ENCODE data around the gene TIGD3. TPM values are rescaled to one million over a fixed set of nuclear protein-coding genes. Genes with fewer than 3 reads are reported as not detected.

The TIGD3 gene
- total and polyA plus RNA-seq, 2 of the 8 experiments (the other 6 are each of a cell fraction or from before 2014, with no cell fraction given): 1.1 to 1.3 TPM

DNA sequence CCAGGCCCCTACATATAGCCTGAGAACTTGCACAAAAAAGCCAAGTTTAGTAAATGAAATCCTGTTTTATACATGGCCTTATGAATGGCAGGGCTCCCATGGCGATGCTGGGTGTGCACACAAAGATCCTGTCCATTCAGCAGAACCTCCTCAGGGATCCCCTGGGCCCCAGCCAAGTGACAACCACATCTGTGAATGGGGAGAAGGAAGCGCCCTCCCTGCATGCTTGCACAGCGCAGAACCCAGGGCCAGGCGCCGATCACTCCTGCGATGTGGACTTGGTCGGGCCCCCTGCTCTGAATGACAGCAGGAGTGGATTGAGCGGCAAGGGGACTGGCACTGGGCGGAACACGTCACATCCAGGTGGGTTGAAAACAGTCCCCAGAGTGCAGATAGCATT, 44.3 kb upstream of the TIGD3 start:
- H3K4me3 ChIP-seq (ENCODE audit: extremely low read depth in 1 of 4, insufficient read depth in 2 of 4, low read depth in 3 of 4, low read length in 4 of 4): no peak overlapping the region
- ChIA-PET CTCF (ENCODE audit: partially characterized antibody) (interaction anchor here (12.6 to 52.8 kb wide), 2 partner anchors 21 to 24 kb away, joined by 220 to 1179 read pairs; partner anchors contain the start of gene DPF2), POLR2A (ENCODE audit: partially characterized antibody) (interaction anchor here (1.0 to 14.1 kb wide), 7 partner anchors 7 to 48 kb away, joined by 3 to 208 read pairs (median 5); partner anchors contain the start of genes DPF2 and POLA2)
- peaks cover 0 to 15% (median 10%) of the 10 kb centered on the region in 4 experiments; a peak in 5 of 7 replicates for H3K27me3 ChIP-seq (replicated peaks in 1 of 4; ENCODE audit: control insufficient read depth in 3 of 4, extremely low read depth in 1 of 4, insufficient read depth in 3 of 4, low read length in 3 of 4)
- no peak overlapping the region; the same call in 1 of the 2 replicates for H4K8ac ChIP-seq (ENCODE audit: extremely low read depth, insufficient read depth, low read length)
- H3K14ac ChIP-seq (ENCODE audit: insufficient read length): no peak overlapping the region
- no peak for DNase-seq (ENCODE audit: low read depth in 1 of 2, low spot score in 2 of 2)
- H2BK120ac ChIP-seq (replicated peaks; ENCODE audit: low read depth, low read length): no peak overlapping the region
- no peak overlapping the region for H3K4me2 ChIP-seq (ENCODE audit: insufficient read depth in 1 of 2, low read depth in 2 of 2, low read length in 2 of 2)
- H2AFZ ChIP-seq (ENCODE audit: low read length): no peak overlapping the region
- no peak overlapping the region for H4K5ac ChIP-seq (ENCODE audit: insufficient read length, low read depth, low read length)
- no peak overlapping the region for H2BK20ac ChIP-seq (ENCODE audit: low read length)
- H4K91ac ChIP-seq (replicated peaks; ENCODE audit: insufficient read length, low read length): no peak overlapping the region
- no peak overlapping the region for H3K27ac ChIP-seq (ENCODE audit: low read depth, low read length)
- no peak overlapping the region for H3K4ac ChIP-seq (replicated peaks; ENCODE audit: insufficient read length, low read depth, low read length)
- H2AK5ac ChIP-seq (ENCODE audit: low read depth, low read length): no peak overlapping the region
- H3K23ac ChIP-seq (ENCODE audit: insufficient read length): no peak overlapping the region
- no peak overlapping the region for H3K56ac ChIP-seq (replicated peaks; ENCODE audit: insufficient read length, low read depth, low read length)
- WGBS, 2 experiments (ENCODE audit: extremely low coverage in 1 of 2, insufficient coverage in 1 of 2, insufficient read length in 1 of 2, insufficient replicate concordance in 2 of 2, low coverage in 1 of 2, low lambda C conversion rate in 2 of 2, missing lambda C conversion rate in 1 of 2): 87% methylated on average over 10 of the region's 10 CpGs; no CpG with 5 or more reads in 1 of the 2 experiments
- no peak overlapping the region for H2BK5ac ChIP-seq (ENCODE audit: low read depth, low read length)
- peaks cover 7% of the 10 kb centered on the region; the same call in 1 of the 2 replicates for H3K23me2 ChIP-seq (ENCODE audit: low read depth, low read length)
- no peaks in the 10 kb centered on the region for H3K79me2 ChIP-seq (ENCODE audit: control insufficient read depth in 1 of 2, insufficient read depth in 2 of 2, low read length in 2 of 2)
- FAIRE-seq: no peak
- peaks cover 0 to 4% (median 0%) of the 10 kb centered on the region in 4 experiments; a peak in 4 of 7 replicates for H3K4me1 ChIP-seq (replicated peaks in 1 of 4; ENCODE audit: control insufficient read depth in 3 of 4, insufficient read depth in 4 of 4, low read length in 3 of 4)
- no peak overlapping the region for H3K9ac ChIP-seq (replicated peaks in 1 of 4; ENCODE audit: extremely low read depth in 1 of 4, low read depth in 3 of 4, low read length in 3 of 4)
- H2BK15ac ChIP-seq (ENCODE audit: low read length): no peak overlapping the region
- peaks cover 0 to 10% of the 10 kb centered on the region in 2 experiments for H4K20me1 ChIP-seq (replicated peaks in 1 of 2; ENCODE audit: control insufficient read depth in 1 of 2, insufficient read depth in 2 of 2, low read length in 2 of 2)
- H3K79me1 ChIP-seq (ENCODE audit: low read depth, low read length): no peaks in the 10 kb centered on the region; the same call in 1 of the 2 replicates
- no peaks in the 10 kb centered on the region for H3K36me3 ChIP-seq (ENCODE audit: control insufficient read depth in 2 of 4, insufficient read depth in 4 of 4, low read length in 3 of 4)
- no peak overlapping the region for H3K18ac ChIP-seq (ENCODE audit: extremely low read depth, low read length)
- no peak overlapping the region for H2BK12ac ChIP-seq (ENCODE audit: low read depth, low read length)
- H3K9me3 ChIP-seq (ENCODE audit: insufficient read depth in 2 of 2, low read depth in 1 of 2, low read length in 1 of 2): no peaks in the 10 kb centered on the region
- TF ChIP-seq MAX (IDR thresholded peaks at IDR 0.05) (no peak), KDM5A (IDR thresholded peaks at IDR 0.05; ENCODE audit: low read length) (no peak), RFX5 (IDR thresholded peaks at IDR 0.05; ENCODE audit: borderline replicate concordance, low read depth, low read length) (no peak), POLR2A (IDR thresholded peaks at IDR 0.05; ENCODE audit: control extremely low read depth in 1 of 2, low read depth in 2 of 2, low read length in 2 of 2) (no peak), HDAC2 (IDR thresholded peaks at IDR 0.05; ENCODE audit: borderline replicate concordance in 1 of 2, low read depth in 2 of 2, low read length in 2 of 2) (no peak), GTF2F1 (IDR thresholded peaks at IDR 0.05; ENCODE audit: borderline replicate concordance, low read depth, low read length) (no peak), BCL11A (IDR thresholded peaks at IDR 0.05; ENCODE audit: low read depth in 2 of 2, low read length in 2 of 2) (no peak), PHF8 (conservative IDR thresholded peaks at IDR 0.05; ENCODE audit: low read depth, low read length) (no peak), FOSL1 (IDR thresholded peaks at IDR 0.05; ENCODE audit: insufficient read depth, low read depth, low read length) (no peak), E2F6 (IDR thresholded peaks at IDR 0.05) (no peak)
- TF ChIP-seq, protein P1, sequence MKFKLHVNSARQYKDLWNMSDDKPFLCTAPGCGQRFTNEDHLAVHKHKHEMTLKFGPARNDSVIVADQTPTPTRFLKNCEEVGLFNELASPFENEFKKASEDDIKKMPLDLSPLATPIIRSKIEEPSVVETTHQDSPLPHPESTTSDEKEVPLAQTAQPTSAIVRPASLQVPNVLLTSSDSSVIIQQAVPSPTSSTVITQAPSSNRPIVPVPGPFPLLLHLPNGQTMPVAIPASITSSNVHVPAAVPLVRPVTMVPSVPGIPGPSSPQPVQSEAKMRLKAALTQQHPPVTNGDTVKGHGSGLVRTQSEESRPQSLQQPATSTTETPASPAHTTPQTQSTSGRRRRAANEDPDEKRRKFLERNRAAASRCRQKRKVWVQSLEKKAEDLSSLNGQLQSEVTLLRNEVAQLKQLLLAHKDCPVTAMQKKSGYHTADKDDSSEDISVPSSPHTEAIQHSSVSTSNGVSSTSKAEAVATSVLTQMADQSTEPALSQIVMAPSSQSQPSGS (IDR thresholded peaks at IDR 0.05; ENCODE audit: low read length): no peak

All from H1 (cell line).